NCI-H460 (cell line): ENCODE measurements around the gene DACT1. TPM values are rescaled to one million over a fixed set of nuclear protein-coding genes. Genes with fewer than 3 reads are reported as not detected.
"Not testable (repeated sequence)": the region's sequence is repeated elsewhere in the genome, so short reads cannot be mapped to it uniquely, and the experiment has no call there.

Source experiments
- DNase-seq: peaks from one replicate; pipeline ENCODE4 v3.0.0-alpha.2; 2016; ENCODE audit warnings: low read depth; ENCODE audit errors: extremely low read depth
- polyA plus RNA-seq: library from polyadenylated mRNA; depleted of rRNA; stranded (reverse); fragments of >200 nt; gene quantifications from 2 replicates; pipeline ENCODE4 v1.2.3, GENCODE V29; 2014; cell fraction: nucleus; rRNA removed
- total RNA-seq: library from RNA; depleted of rRNA; stranded (reverse); fragments of >200 nt; shearing (Covaris generic); gene quantifications from 2 replicates; pipeline ENCODE4 v1.2.3, GENCODE V29; 2014; rRNA removed

DACT1 gene, protein sequence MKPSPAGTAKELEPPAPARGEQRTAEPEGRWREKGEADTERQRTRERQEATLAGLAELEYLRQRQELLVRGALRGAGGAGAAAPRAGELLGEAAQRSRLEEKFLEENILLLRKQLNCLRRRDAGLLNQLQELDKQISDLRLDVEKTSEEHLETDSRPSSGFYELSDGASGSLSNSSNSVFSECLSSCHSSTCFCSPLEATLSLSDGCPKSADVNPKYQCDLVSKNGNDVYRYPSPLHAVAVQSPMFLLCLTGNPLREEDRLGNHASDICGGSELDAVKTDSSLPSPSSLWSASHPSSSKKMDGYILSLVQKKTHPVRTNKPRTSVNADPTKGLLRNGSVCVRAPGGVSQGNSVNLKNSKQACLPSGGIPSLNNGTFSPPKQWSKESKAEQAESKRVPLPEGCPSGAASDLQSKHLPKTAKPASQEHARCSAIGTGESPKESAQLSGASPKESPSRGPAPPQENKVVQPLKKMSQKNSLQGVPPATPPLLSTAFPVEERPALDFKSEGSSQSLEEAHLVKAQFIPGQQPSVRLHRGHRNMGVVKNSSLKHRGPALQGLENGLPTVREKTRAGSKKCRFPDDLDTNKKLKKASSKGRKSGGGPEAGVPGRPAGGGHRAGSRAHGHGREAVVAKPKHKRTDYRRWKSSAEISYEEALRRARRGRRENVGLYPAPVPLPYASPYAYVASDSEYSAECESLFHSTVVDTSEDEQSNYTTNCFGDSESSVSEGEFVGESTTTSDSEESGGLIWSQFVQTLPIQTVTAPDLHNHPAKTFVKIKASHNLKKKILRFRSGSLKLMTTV
- total RNA-seq: 0.89 TPM in 1 of 2 replicates, not detected in the other
- polyA plus RNA-seq: not detected in 2 replicates

DNA sequence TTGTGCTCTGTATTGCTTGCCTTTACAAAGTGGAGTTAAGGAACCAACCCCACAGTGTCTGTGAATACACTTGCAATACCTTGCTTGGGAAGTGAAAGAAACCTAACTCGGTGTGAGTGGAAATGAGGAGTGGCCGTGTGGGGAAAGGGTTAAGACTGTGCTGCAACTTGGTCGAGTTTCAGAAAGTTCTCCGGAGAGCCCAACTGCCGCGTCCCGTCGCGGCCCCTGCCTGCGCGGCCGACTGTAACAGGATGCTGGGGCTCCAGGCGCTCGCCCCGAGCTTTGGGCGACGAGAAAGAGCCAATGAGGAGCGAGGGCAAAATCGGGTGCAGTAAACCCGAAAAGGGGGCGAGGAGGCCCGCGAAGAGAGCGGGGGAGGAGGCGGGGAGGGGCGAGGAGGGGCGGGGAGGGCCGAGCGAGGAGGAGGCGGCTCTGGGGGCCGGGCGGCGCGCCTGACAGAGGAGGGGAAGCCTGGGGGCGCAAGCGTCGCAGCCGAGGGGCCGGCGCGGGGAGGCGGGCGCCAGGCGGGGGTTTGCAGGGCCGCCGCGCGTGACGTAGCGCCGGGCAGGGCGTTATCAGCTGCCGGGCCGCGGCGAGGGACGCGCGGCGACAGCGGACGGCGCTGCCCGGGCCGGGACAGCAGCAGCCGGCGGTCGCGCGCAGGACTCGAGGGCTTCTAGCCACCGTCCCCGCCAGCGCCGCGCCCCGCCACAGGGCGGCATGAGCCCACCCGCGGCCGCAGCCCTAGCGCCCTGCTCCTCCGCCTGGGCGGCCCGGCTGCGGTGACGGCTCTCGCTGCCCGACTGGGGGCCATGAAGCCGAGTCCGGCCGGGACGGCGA is at the start of gene DACT1:
DACT1 (plus strand) TSS at position 572 of the 840 bp plus-strand sequence; CDS start at position 813, 241 bp downstream.
- no peak for DNase-seq

- not testable (repeated sequence) for DNase-seq
Observed at GRCh38 chr14:58588321-58588720, 49.4 kb upstream of the DACT1 start.

DNA sequence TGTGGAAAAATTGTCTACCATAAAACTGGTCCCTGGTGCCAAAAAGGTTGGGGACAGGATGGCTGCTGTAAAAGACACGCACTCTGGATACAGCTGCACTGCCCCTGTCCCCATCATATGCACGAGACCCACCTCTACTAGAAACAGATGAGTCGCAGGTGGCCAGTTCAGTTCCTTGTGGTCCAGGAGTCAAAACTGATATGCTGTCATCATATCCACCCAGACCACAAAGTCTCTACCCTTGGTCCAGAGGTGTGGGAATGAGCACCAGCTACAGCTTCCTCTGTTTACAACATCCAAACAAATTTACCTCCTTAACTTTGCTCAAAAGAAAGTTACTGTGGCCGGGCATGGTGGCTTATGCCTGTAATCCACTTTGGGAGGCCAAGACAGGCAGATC is 43.8 kb upstream of the DACT1 start:
- DNase-seq: no peak

DNA sequence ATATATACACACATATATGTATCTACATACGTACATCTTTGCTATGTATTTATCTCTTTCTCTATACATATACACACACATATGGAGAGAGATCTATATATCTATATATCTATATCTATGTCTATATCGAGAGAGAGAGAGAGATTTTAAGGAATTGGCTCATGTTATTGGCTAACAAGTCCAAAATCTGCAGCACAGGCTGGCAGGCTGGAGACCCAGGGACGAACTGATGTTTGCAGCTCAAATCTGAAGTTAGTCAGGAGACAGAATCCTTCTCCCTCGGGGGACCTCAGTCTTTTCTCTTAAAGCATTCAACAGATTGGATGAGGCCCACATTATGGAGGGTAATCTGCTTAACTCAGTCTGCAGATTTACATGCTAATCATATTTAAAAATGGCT is 40.7 kb upstream of the DACT1 start:
- DNase-seq: no peak

GRCh38 chr14:58598028-58598803 is 39.5 kb upstream of the DACT1 start:
- no peak for DNase-seq

DNA sequence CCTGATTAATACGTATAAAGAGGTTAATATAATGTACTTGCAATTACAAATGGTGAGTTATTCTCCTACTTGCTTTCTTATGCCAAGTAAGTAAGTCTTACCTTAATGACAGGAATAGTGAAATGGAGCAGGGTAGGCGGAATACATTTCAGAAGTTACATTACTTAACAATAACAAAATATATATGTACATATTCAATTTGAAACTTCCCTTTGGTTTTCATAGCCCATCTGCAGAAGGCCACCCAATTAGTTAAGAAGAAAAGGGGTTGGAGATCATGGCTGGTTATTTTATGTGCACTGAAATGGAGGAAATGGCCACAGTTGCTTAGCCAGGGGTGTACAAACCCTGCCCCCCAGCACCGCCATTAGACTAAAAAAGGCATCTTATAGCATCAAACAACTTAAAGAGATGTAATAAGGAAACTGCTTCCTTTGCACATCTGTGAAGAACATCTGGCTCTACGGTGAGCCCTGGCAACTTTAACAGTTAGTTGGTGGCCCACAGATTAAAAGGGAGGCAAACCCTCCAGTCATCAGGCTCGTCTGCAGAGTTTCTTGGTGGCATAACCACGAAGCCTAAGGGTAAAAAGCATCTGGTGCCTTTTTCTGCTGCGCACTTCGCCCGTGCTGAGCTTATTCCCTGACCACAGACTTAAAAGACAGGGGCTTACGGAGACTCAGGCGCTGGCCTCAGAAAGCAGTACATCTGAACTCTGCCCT is 38.8 kb upstream of the DACT1 start:
- DNase-seq: no peak

DNA sequence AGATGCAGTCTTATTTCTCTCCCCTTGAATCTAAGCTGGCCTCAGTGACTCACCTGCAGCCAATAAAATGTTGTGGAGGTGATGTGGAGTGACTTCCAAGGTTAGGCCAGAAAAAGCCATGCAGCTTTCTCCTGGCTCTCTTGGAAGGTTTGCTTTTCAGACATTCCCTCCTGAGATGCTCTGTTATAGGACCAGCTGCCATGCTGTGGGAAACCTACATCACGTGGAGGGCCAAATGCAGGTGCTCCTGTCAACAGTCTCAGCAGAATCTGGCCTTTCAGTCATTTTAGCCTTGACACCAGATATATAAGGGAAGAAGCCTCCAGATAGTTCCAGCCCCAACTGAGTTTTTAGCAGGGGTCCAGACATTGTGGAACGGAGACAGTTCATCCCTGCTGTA is 38.1 kb upstream of the DACT1 start:
- no peak for DNase-seq

GRCh38 chr14:58605465-58605864 is 32.3 kb upstream of the DACT1 start:
- DNase-seq: no peak

- no peak for DNase-seq
Observed at GRCh38 chr14:58607131-58607951, 30.4 kb upstream of the DACT1 start.

DNA sequence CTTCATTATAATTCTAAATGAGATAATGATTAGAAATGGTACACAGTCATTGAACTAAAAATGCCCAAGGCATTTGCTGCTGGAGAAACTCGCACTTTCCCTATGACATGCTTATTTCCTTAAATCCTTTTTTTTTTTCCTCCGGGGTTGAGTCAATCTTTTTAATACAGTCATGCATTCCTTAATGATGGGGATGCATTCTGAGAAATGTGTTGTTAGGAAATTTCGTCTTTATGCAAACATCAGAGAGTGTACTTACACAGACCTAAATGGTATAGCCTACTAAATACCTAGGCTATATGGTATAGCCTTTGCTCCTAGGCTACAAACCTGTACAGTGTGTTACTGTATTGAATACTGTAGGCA is 29.8 kb upstream of the DACT1 start:
- DNase-seq: no peak

GRCh38 chr14:58617619-58618018 is 20.1 kb upstream of the DACT1 start:
- no peak for DNase-seq

- DNase-seq: no peak
Observed at GRCh38 chr14:58620011-58620410, 17.8 kb upstream of the DACT1 start.

- DNase-seq: no peak
Observed at GRCh38 chr14:58625438-58625837, 12.3 kb upstream of the DACT1 start.

- DNase-seq: no peak
Observed at GRCh38 chr14:58626431-58626831, 11.3 kb upstream of the DACT1 start.

DNA sequence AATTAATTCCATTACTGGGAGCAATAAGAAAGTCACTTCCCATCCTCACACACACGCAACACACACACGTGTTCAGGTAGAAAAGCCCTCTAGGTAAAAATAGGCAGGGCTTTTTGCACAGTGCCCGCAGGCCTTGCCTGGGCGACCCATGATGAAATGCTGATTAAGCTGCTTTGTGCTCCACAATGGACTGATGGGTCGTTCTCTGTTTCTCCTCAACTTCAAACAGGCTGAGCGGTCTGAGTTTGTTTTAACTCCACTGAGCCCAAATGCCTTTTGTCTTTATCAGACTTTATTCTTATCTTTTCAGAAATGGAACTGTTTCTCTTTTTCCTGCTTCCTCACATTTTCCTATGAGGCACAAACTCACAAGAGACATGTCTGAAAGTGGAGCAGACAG is 9.4 kb upstream of the DACT1 start:
- DNase-seq: no peak

DNA sequence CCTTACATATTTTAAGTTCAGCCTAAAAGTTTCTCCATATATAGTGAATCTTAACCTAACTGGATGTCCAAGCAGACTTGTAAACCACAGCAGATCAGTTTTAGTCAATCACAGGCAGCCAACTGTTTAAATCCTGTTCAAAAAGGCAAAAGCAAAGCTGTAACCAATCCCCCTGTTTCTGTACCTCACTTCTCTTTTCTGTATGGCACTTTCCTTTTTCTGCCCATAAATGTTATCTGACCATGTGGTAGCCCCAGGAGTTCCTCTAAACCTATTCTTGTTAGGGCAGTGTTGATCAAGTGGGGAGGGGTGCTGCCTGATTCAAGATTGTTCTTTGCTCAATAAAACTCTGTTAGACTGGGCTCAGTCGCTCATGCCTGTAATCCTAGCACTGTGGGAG is 8.5 kb upstream of the DACT1 start:
- DNase-seq: no peak

DNA sequence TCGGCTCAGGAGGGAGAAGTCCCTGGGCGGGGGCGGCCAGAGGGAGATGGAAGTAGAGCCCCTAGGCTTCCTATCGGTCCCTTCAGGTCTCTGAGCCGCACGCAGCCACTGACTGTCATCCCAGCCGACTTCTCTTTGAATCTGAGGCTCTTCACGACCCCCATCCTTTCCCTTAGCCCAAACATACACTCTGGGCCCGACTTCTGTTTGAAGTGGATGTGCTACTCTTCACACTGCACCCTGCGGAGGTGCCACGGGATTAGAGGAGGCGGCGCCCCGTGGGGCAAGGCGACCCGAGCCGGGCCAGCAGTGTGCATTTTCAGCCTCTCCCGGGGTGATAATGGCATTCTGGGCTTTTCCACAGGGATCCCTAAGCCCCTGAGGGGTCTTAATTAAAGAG is 6.0 kb upstream of the DACT1 start:
- DNase-seq: no peak

DNA sequence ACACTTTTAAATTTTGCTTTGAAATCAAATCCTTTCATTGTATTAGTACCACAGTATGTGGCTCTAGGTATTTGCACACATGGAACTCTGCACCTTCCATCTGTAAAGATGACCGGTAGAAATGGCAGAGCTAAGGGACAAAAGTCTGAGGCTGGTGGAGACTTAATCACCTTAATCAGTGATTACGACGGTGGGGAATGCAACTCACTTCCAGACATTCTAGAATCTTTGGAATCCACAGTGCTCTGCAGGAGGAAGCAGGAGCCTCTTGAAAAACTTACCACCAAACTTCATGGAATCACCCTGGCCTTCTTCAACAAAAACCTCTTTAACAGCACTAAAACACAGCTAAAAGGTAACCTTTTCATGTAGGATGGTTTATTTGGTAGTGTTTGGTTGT is 3.9 kb upstream of the DACT1 start:
- no peak for DNase-seq
